Neural crest cell (in vitro differentiated cells): Measurements from ENCODE around the gene GGACT. TPM values are rescaled to one million over a fixed set of nuclear protein-coding genes. Genes with fewer than 3 reads are reported as not detected.

Experiments used
- DNase-seq: peaks from one replicate; pipeline ENCODE4 v3.0.0; 2021; ENCODE audit warnings: low read depth, mixed read lengths, low spot score
- H3K27ac Mint-ChIP-seq: one replicate; pipeline ENCODE4 v1.8.0; 2021; ENCODE audit warnings: mild to moderate bottlenecking, mixed read lengths; ENCODE audit not compliant: unreplicated experiment
- H3K27me3 Mint-ChIP-seq: 2 replicates; pipeline ENCODE4 v1.8.0; 2021; ENCODE audit warnings: low read depth, mild to moderate bottlenecking, mixed read lengths
- H3K36me3 Mint-ChIP-seq: 2 replicates; pipeline ENCODE4 v1.8.0; 2021; ENCODE audit warnings: low read depth, mild to moderate bottlenecking, mixed read lengths
- H3K4me1 Mint-ChIP-seq: 2 replicates; pipeline ENCODE4 v1.8.0; 2021; ENCODE audit warnings: mixed read lengths
- H3K4me3 Mint-ChIP-seq: one replicate; pipeline ENCODE4 v1.8.0; 2021; ENCODE audit warnings: mild to moderate bottlenecking, mixed read lengths
- H3K9me3 Mint-ChIP-seq: 2 replicates; pipeline ENCODE4 v1.8.0; 2021; ENCODE audit warnings: mixed read lengths
- CTCF ChIP-seq: fragments of 200-600 bp; sonication (generic); conservative IDR thresholded peaks from 2 replicates; pipeline ENCODE4 v1.5.0; 2021; ENCODE audit warnings: antibody characterized with exemption, mild to moderate bottlenecking
- total RNA-seq: library from RNA; stranded (reverse); gene quantifications from 2 replicates; pipeline ENCODE4 v1.2.1, GENCODE V29; 2021

The GGACT gene
- total RNA-seq, 1 donor from 2014 or later, result 5.9 TPM

DNA sequence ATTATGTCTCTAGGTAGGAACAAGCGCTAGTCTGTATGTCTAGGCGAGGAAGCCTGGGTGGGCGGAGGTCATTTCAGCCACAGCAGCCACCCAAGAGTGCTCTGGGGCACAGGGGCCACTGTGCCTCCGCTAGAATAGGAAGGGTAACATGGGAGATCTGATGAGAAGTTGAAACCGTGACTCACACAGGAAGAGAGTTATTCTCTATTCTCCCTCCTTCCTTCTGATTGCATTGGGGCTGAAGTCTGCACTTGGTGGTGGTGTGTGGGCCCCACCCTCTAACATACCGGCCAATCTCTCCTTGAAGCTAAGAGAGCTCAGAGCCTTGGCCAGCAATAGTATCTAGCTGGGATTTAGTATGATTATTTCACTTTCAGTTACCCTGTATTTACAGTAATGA lies 20.3 kb upstream of the GGACT start:
- Mint-ChIP-seq H3K4me3 (no peak overlapping the region), H3K27me3 (no peaks in the 10 kb centered on the region), H3K36me3 (peaks cover 14% of the 10 kb centered on the region), H3K4me1 (peaks cover 12% of the 10 kb centered on the region), H3K27ac (peak overlapping the region; percentile 65), H3K9me3 (no peaks in the 10 kb centered on the region)
- no peak for DNase-seq
- TF ChIP-seq CTCF, result no peak

GRCh38 chr13:100608489-100608888 lies 19.9 kb upstream of the GGACT start:
- Mint-ChIP-seq H3K27ac (peak overlapping the region; percentile 65), H3K36me3 (peaks cover 14% of the 10 kb centered on the region), H3K9me3 (no peaks in the 10 kb centered on the region), H3K4me3 (no peak overlapping the region), H3K27me3 (no peaks in the 10 kb centered on the region), H3K4me1 (peaks cover 12% of the 10 kb centered on the region)
- no peak for TF ChIP-seq CTCF
- DNase-seq, result no peak

DNA sequence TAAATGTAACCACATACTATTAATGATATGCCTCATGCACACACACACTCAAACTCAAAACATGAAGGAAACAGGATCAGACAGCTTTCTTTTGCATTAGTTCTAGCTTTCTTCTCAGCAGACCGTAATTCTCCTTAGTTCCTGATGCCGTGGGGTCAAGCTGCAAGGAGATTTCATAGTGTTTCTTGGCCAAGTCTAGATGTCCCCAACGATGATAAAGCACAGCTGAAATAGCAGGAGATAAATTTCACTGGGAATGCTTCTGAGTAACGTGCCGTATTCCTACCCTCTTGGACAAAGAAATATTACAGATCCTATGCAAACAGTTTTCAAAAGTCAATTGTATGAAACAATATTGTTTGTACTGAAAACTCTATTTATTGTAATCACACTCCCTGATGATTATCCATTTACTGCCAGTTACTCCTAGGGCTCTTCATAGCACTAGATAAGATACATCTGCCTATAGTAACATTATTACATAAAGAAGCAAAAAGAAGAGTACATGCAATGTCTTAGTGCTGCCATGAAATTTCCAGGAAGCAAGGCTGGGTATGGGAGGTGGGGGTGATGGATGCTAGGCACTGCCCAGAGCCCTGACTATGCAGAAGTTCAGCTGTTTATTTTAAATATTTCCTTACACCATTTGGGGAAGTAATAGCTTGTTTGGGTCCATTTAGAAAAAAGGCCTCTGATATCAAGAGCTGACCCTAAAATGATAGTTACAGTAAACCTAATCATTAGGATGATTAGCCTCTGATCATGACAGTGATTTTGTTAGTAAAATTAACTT lies 16.5 kb upstream of the GGACT start:
- Mint-ChIP-seq H3K9me3 (no peaks in the 10 kb centered on the region), H3K27me3 (no peaks in the 10 kb centered on the region), H3K4me3 (no peak overlapping the region)

DNA sequence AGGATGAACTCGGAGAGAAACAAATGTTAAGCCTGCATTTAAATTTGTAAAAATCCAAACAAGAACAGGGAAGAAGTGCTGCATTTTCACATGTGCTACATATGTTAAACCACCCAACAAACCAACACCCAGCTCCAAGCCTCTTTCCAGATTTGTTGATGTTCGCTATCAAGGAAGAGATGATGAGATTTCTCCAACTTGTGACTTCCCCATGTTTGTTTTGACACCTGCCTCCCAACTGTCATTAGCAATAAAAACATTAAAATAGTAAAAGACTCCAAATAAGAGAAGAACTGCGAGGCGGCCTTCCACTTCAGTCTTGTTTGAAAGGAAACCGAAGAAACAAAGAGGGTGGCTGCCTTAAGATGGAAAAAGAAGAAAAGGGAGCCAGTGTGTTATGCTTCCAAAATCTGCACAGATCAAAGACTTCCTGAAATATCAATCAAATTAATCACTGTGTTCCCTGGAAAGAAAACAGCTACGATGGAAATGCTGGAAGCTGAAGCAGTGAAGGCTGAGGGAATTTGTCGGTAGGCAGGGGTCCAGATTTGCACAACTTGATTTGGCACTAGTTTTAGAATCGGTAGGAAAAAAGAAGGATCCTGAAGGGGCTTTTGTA lies 14.0 kb upstream of the GGACT start:
- peaks cover 6% of the 10 kb centered on the region for H3K36me3 Mint-ChIP-seq
- H3K9me3 Mint-ChIP-seq, result no peaks in the 10 kb centered on the region
- no peaks in the 10 kb centered on the region for H3K27me3 Mint-ChIP-seq
- no peak for DNase-seq
- H3K4me1 Mint-ChIP-seq, result peaks cover 9% of the 10 kb centered on the region
- H3K4me3 Mint-ChIP-seq, result no peak overlapping the region
- no peak for TF ChIP-seq CTCF
- peak overlapping the region; percentile 83 for H3K27ac Mint-ChIP-seq

More for the DNA sequence above, 16.5 kb upstream of the GGACT start:
- DNase-seq, result no peak
- Mint-ChIP-seq H3K4me1 (peaks cover 21% of the 10 kb centered on the region), H3K27ac (no peak overlapping the region), H3K36me3 (peaks cover 17% of the 10 kb centered on the region)
- TF ChIP-seq CTCF, result no peak

- DNase-seq, result no peak
- Mint-ChIP-seq H3K4me1 (peaks cover 9% of the 10 kb centered on the region), H3K9me3 (no peaks in the 10 kb centered on the region), H3K36me3 (peaks cover 6% of the 10 kb centered on the region), H3K4me3 (no peak overlapping the region), H3K27ac (no peak overlapping the region), H3K27me3 (no peaks in the 10 kb centered on the region)
- TF ChIP-seq CTCF, result no peak
These were observed 13.1 kb upstream of the GGACT start for GRCh38 chr13:100601716-100602115.
